ENCODE measurements around the gene RING1.

DNA sequence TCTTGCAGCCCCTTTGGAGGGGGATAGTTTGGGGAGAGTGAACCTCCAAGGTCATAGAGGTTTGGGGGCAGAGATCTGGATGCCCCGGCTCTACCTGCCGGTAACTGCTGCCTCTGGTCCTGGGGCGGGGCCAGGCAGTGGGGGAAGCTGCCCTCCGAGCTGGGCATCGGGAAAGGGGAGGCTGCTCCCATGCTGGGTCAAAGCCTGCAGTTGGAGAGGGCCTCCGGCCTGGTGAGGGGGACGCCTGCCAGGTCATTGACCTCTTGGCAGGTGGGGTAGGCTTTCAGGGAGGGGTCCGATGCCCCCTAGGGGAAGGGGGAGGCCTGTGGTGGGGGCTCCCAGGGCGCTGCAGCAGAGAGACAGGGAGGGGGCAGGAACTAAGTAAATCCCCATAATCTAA, 23.1 kb upstream of the RING1 start:
- TF ChIP-seq CTCF (IDR thresholded peaks at IDR 0.05) (no peak), POLR2A (IDR thresholded peaks at IDR 0.05) (no peak)
